HCT116 (cell line): ENCODE data around the gene ZDHHC18.
"Not testable (repeated sequence)": the region's sequence is repeated elsewhere in the genome, so short reads cannot be mapped to it uniquely, and the experiment has no call there.

Experiments used
- CTCF ChIP-seq, 3 experiments: fragments of 200-600 bp in 1 of 3; sonication (generic) in 1 of 3; IDR thresholded peaks in 2 of 3; conservative IDR thresholded peaks in 1 of 3; 2 replicates each; pipeline ENCODE4 v1.5.1; 2012 to 2017; ENCODE audit warnings: low read depth in 2 of 3, low read length in 2 of 3, antibody characterized with exemption in 1 of 3, borderline replicate concordance in 1 of 3, control low read depth in 1 of 3, mild to moderate bottlenecking in 1 of 3, mixed read lengths in 1 of 3, mixed run types in 1 of 3, moderate library complexity in 1 of 3; ENCODE audit not compliant: insufficient read depth in 1 of 3
- FOSL1 ChIP-seq: IDR thresholded peaks from 2 replicates; pipeline ENCODE4 v1.6.1; 2012; ENCODE audit warnings: low read depth
- MAX ChIP-seq: IDR thresholded peaks from 2 replicates; pipeline ENCODE4 v1.6.1; 2012
- POLR2A ChIP-seq: IDR thresholded peaks from 2 replicates; pipeline ENCODE4 v1.7.0; 2011; ENCODE audit warnings: borderline replicate concordance; ENCODE audit not compliant: insufficient read depth, insufficient read length; ENCODE audit errors: extremely low read depth
- POLR2AphosphoS5 ChIP-seq: IDR thresholded peaks from 2 replicates; pipeline ENCODE4 v1.6.1; 2011; ENCODE audit warnings: mild to moderate bottlenecking, low read depth, low read length, moderate library complexity
- REST ChIP-seq: IDR thresholded peaks from 2 replicates; pipeline ENCODE4 v1.6.1; 2012; ENCODE audit warnings: low read depth
- YY1 ChIP-seq: IDR thresholded peaks from 2 replicates; pipeline ENCODE4 v1.6.1; 2011; ENCODE audit warnings: low read length, low read depth, moderate library complexity, mild to moderate bottlenecking; ENCODE audit not compliant: insufficient replicate concordance; ENCODE audit errors: extremely low read depth
- ZFX ChIP-seq: fragments of 450-650 bp; IDR thresholded peaks from 2 replicates; pipeline ENCODE4 v1.6.1; 2017

GRCh38 chr1:26873097-26873496 lies 46.6 kb downstream of the ZDHHC18 start:
- not testable (repeated sequence) for TF ChIP-seq CTCF (IDR thresholded peaks at IDR 0.05 in 2 of 3, conservative IDR thresholded peaks at IDR 0.05 in 1 of 3; ENCODE audit: borderline replicate concordance in 1 of 3, insufficient read depth in 1 of 3, low read depth in 2 of 3, low read length in 2 of 3); POLR2AphosphoS5; YY1; FOSL1; REST; ZFX; POLR2A; MAX
